D341Med (cell line): ENCODE results near the gene RAPGEF4.

Experiments
- DNase-seq: peaks from one replicate; pipeline ENCODE4 v3.0.0; 2012; ENCODE audit warnings: low spot score

Gene RAPGEF4

GRCh38 chr2:172861656-172862476 is 126.2 kb downstream of the RAPGEF4 start:
- no peak for DNase-seq

GRCh38 chr2:172863341-172863740 is 127.7 kb downstream of the RAPGEF4 start:
- DNase-seq, result no peak

DNA sequence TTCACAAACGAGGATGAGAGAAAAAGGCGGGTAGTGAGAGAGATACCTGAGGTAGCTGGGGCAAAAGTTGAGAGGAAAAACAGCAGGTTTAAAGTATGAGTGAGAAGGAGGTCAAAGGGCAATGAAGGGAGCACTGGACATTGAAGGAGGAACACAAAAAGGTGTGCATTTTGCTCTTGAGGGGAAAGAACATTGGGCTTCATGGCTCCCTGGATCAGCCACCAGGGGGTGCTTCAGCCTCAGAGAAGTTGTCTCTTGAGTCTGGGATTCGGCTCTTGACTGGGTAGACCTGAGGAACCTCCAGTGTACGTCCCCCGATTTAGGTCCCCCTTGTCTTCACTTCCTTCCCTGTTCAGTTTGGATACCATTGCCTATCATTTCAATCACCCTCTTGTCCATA is 128.5 kb downstream of the RAPGEF4 start:
- DNase-seq, result peak; percentile 62

DNA sequence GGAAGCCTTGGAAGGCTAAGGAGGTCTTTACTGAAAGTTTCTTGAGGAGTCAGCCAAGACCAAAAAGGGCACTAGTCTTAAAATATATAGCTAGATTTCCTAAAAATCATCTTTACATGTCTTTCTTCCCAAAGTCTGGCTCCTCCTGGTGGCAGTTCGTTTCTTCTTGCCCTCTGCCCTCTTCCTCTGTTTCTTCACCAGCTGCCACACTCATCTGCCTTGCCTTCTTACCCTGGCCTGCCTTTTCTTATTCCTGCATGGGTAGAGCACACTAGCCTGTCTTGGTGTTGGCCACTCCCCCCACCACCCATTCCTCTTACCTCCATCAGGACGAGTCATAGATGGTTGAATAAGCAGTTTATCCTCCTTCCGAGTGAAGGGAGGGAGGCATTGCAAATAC is 129.8 kb downstream of the RAPGEF4 start:
- no peak for DNase-seq

DNA sequence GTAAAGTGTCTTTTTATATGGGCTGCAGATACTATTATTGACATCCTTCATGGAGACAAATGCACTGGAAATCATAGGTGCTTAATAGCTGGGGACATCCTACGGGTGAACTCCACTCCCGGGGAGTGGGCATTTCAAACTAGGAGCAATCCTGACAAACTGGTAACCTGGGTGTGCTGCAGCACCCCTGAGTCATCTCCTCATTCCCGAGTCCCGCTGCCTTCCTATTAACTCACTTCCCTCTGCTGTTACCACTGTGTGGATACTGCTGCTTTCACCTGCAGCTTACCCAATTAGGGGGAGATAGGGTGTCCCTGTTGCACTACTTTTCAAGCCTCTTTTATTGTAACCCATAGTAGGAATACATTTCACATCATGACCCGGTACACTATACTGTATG is 134.2 kb downstream of the RAPGEF4 start:
- DNase-seq, result no peak

DNA sequence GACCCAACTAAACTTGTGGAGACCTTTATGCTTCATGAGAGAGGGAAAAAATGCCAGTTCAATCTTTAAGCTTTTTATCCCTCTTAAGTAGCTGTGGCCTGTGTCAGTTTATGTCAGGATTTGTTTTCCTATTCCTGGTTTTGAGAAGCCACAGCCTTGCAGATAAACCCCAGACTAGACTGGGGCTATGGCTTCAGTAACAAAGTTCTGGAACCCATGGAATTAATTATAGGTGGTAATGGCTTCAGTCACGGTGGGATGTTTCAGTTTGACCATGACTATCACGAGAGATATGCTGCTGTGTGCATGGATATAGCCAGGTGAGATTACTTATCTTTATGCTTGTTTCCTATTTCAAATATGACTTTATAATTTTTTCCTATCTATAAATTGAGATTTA is 134.8 kb downstream of the RAPGEF4 start:
- DNase-seq, result no peak

- DNase-seq, result no peak
Observed at GRCh38 chr2:172877826-172878225, 142.2 kb downstream of the RAPGEF4 start.

- no peak for DNase-seq
Observed at GRCh38 chr2:172878260-172878659, 142.6 kb downstream of the RAPGEF4 start.

- DNase-seq, result no peak
Observed at GRCh38 chr2:172884336-172884735, 148.7 kb downstream of the RAPGEF4 start.

GRCh38 chr2:172885996-172886395 is 150.4 kb downstream of the RAPGEF4 start:
- no peak for DNase-seq

GRCh38 chr2:172887280-172887679 is 151.6 kb downstream of the RAPGEF4 start:
- no peak for DNase-seq

DNA sequence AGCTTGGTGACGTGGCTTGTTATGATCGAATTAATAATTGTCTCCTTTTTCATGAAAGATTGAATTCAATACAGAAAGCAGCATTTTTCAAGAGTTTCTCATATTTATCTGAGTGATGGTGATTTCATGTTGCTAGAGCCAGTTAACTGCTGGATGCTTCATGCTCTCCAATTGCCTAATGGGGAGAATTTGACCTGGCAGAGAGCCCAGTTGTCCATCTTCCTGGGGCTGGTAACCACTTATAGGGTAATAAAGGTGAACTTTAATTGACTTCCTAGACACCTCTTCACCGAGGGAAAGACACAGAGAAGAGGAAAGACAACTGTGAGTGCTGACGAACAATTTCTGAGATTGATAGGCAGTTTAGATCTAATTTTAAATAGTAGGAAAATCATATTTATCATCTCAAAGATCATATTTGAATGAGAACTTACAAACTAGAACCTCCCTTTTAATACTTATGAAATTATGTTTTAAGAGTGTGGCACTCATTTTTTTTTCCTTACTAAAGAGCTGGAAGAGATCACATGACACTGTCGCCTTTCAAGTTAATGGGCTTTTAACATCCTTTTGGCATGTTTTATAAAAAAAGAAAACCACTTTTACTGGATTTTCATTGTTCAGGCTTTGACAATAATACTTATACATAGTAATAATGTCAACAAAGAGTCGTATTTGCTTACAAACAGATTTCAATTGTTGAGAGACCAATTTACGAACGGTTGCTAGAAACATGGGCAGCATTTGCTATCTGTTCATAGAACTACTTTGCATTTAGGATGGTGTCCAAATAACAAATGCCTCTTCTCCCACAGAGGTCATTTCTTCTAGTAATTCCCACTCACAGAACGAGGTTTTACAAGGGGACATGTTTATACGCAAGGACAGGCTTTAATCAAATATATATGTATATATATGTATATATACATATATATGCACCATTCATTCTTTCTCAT is 153.3 kb downstream of the RAPGEF4 start:
- no peak for DNase-seq

GRCh38 chr2:172889768-172890430 is 154.3 kb downstream of the RAPGEF4 start:
- no peak for DNase-seq

DNA sequence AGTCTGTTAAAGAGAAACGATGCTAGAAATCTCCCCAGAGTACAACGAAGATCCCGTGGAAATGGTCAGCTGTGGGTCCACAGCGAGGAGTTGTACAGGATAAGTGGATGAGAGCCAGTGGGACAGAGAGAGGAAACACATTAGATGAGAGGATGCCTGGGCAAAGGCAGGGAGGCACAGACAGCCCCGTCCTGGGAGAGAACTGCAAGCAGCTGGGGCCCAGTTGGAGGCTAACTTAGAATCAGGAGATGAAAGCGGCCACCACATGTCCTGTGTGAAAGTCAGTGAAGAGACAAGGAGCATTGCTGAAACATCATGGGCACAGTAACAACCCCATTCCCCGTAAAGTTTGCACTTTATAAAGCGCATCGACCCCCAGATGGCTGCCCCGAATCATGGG is 157.5 kb downstream of the RAPGEF4 start:
- no peak for DNase-seq

DNA sequence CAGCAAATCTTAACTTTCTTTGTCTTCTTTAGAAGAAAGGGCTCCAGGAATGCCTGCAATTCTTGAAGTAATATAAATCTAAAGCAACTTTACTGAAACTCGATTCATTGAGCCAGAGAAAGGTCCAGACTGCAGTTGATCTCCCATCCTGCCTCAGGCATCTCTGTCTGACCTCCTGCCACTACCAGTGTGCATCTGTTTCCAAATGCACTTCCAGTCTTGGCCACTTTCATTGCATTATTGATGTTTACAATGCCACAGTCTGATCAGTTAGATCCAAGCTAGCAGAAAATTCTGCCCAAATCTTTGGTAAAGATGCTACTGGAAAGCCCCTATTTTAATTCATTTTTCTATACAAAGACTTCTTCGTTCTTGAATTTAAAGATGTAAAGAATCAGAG is 158.0 kb downstream of the RAPGEF4 start:
- DNase-seq, result no peak

GRCh38 chr2:172894689-172895387 is 159.2 kb downstream of the RAPGEF4 start:
- no peak for DNase-seq

- DNase-seq, result no peak
Observed at GRCh38 chr2:172896661-172897081, 161.0 kb downstream of the RAPGEF4 start.

- DNase-seq, result no peak
Observed at GRCh38 chr2:172900871-172901270, 165.2 kb downstream of the RAPGEF4 start.

DNA sequence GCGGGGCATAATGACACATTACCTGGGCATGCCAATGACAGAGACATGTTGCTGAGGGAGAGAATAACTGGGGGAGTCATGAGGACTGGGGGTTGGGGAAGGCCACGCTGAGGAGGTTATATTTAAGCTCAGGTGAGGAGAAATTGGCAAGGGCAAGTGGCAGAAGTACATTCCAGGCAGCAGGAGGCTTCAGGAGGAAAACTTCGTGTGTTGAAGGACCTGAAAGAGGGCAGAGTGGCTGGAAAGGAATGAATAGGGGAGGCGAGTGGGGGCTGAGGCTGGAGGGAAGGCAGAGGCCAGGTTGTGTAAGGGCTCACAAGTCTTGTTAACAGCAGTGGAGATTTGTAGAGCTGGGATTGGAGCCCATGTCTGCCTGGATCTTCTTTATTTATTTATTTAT is 166.3 kb downstream of the RAPGEF4 start:
- no peak for DNase-seq

DNA sequence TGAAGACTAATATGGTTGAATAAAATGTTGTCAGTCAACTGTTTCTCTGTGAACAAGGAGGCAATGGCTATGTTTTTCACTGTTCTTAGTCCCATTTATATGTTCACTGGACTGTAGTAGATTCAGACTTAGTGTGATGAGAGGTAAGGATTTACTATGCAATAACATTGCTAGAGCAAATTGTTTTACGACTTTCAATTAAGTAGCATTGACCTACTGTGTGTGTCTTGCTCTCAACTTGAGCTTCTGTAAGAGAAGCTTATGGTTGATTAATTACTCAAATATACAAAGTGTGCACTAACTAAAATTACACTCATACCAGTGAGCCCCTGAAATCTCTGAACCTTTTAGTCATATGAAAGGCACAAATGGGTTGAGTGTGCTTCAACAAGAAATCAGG is 168.6 kb downstream of the RAPGEF4 start:
- no peak for DNase-seq

DNA sequence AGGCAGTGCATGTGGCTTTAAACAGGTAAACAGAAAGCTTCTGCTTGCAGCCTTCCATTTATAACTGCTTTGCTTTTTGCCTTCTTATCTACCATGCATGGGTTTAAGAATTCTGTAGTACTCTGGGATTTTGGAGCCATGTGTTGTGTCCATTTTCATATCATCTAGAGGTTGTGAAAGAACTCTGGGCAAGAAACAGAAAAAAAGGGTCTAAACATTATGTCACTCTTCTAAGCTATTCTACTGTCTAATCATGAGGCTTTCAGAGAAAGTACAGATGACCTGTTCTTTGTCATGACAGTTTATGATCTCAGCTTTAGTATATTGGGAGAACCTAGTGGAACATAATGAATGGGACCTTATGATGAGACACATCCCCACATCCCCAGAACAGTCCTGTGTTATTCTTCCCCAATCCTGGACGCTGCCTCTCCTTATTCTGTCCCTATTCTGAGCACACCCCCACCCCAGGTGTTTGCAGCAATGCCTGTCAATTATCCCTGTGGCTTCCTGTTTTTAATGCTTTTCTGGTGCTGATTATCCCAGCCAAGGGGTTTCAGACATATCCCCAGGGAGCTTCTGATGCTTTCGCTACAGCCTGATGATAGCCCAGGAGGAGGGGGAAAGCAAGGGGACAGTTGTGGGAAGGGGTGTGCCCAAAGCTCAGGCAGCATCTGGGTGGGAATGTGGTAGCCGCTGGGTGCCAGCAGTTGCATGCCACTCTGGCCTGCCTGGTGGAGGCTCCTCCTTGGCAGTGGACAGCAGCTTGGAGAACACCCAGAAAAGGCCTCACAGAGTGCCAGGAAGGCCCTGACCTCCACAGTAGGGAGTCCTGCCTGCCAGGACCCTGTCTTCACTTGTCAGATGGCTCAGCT is 170.5 kb downstream of the RAPGEF4 start:
- DNase-seq, result peak; percentile 30
